Measurements from ENCODE around the gene SRPK1.

GRCh38 chr6:35920793-35921732 lies at the start of gene SRPK1:
- TF ChIP-seq CTCF (IDR thresholded peaks at IDR 0.05; ENCODE audit: low read length): no peak
- TF ChIP-seq EZH2 (IDR thresholded peaks at IDR 0.05; ENCODE audit: borderline replicate concordance, low read length): no peak
